Measurements from ENCODE around the gene GABRR2. TPM values are rescaled to one million over a fixed set of nuclear protein-coding genes. Genes with fewer than 3 reads are reported as not detected.

The GABRR2 gene
- total and polyA plus RNA-seq, 10 of the 15 experiments (the other 5 are each of a cell fraction or from before 2014, with no cell fraction given): 0.16 to 0.72 (median 0.32) TPM; not detected in 2

GRCh38 chr6:89308525-89309395 is 6.3 kb downstream of the GABRR2 start:
- Histone ChIP-seq H3K27ac (ENCODE audit: control insufficient read depth, insufficient read depth) (no peak overlapping the region), H3K79me2 (ENCODE audit: control insufficient read depth, insufficient read depth, low read length) (no peaks in the 10 kb centered on the region), H3K4me3 (no peak overlapping the region), H3K4me2 (ENCODE audit: control insufficient read depth, insufficient read depth) (no peak overlapping the region), H3K9me3 (replicated peaks; ENCODE audit: control insufficient read depth, insufficient read depth, low read length) (no peaks in the 10 kb centered on the region), H3K4me1 (ENCODE audit: control insufficient read depth, insufficient read depth, low read length) (peaks cover 16% of the 10 kb centered on the region), H3K36me3 (ENCODE audit: control insufficient read depth in 2 of 2, insufficient read depth in 2 of 2, low read length in 1 of 2) (no peaks in the 10 kb centered on the region), H4K20me1 (ENCODE audit: control insufficient read depth, insufficient read depth) (no peaks in the 10 kb centered on the region), H2AFZ (ENCODE audit: control insufficient read depth, low read depth, low read length) (no peak overlapping the region), H3K27me3 (replicated peaks in 1 of 2; ENCODE audit: control insufficient read depth in 2 of 2, insufficient read depth in 2 of 2, low read length in 1 of 2) (no peaks in the 10 kb centered on the region), H3K9ac (ENCODE audit: control insufficient read depth, insufficient read depth, low read length) (no peak overlapping the region)
- BruUV-seq (replicated peaks): no TSS peak
- ATAC-seq (no peak), DNase-seq (ENCODE audit: low read depth, low spot score) (no peak), FAIRE-seq (no peak)
- CTCF ChIA-PET: interaction anchor here (0.7 to 0.9 kb wide), 2 partner anchors 15 to 59 kb away, joined by 3 read pairs; no protein-coding TSS in a partner anchor
- in situ Hi-C loops (cut with MboI) (no loop called here), intact Hi-C loops (cut with micrococcal nuclease; ENCODE audit: unreplicated experiment) (no loop called here)
- RAD21 ChIA-PET (ENCODE audit: unreplicated experiment): interaction anchor here (0.7 kb wide), 1 partner anchor 11 kb away, joined by 4 read pairs; no protein-coding TSS in a partner anchor
- WGBS (ENCODE audit: insufficient coverage, insufficient replicate concordance, low lambda C conversion rate, missing lambda C conversion rate): 78% methylated on average over 9 of the region's 9 CpGs
- SMC1A ChIA-PET (ENCODE audit: uncharacterized antibody, unreplicated experiment): interaction anchor here (1.1 to 1.9 kb wide), 2 partner anchors 11 to 39 kb away, joined by 3 to 6 read pairs; no protein-coding TSS in a partner anchor
- POLR2A ChIA-PET: interaction anchor here (0.7 kb wide), 1 partner anchor 8 kb away, joined by 3 read pairs; no protein-coding TSS in a partner anchor
- no peak for TF ChIP-seq NR2F1 (conservative IDR thresholded peaks at IDR 0.05)
- no peak for TF ChIP-seq ETV6 (conservative IDR thresholded peaks at IDR 0.05 in 1 of 2, IDR thresholded peaks at IDR 0.05 in 1 of 2; ENCODE audit: borderline replicate concordance in 1 of 2, low read depth in 1 of 2)
- TF ChIP-seq GATAD2B (conservative IDR thresholded peaks at IDR 0.05; ENCODE audit: low read depth): no peak
- TF ChIP-seq SRF (IDR thresholded peaks at IDR 0.05; ENCODE audit: low read depth in 2 of 2, low read length in 2 of 2): no peak
- no peak for TF ChIP-seq RAD21 (IDR thresholded peaks at IDR 0.05; ENCODE audit: insufficient read depth, low read depth, low read length)
- TF ChIP-seq RELA (IDR thresholded peaks at IDR 0.05; ENCODE audit: borderline replicate concordance, partially characterized antibody): no peak
- no peak for TF ChIP-seq E4F1 (IDR thresholded peaks at IDR 0.05; ENCODE audit: borderline replicate concordance, partially characterized antibody)
- TF ChIP-seq CREM (IDR thresholded peaks at IDR 0.05; ENCODE audit: low read depth): no peak
- TF ChIP-seq ZNF207 (IDR thresholded peaks at IDR 0.05; ENCODE audit: borderline replicate concordance): no peak
- no peak for TF ChIP-seq SMAD5 (IDR thresholded peaks at IDR 0.05; ENCODE audit: low read depth)
- TF ChIP-seq CTCF (IDR thresholded peaks at IDR 0.05 in 2 of 3, conservative IDR thresholded peaks at IDR 0.05 in 1 of 3; ENCODE audit: control insufficient read depth in 2 of 3, extremely low read depth in 1 of 3, insufficient read depth in 1 of 3, low read depth in 3 of 3, low read length in 3 of 3): no peak
- TF ChIP-seq HDAC2 (IDR thresholded peaks at IDR 0.05): no peak
- TF ChIP-seq NFYA (IDR thresholded peaks at IDR 0.05; ENCODE audit: borderline replicate concordance, low read depth, low read length): no peak
- no peak for TF ChIP-seq PBX3 (IDR thresholded peaks at IDR 0.05; ENCODE audit: insufficient replicate concordance, low read depth, low read length)
- TF ChIP-seq NRF1 (conservative IDR thresholded peaks at IDR 0.05; ENCODE audit: low read depth, low read length): no peak
- no peak for TF ChIP-seq EP300 (IDR thresholded peaks at IDR 0.05; ENCODE audit: borderline replicate concordance in 1 of 2, control insufficient read depth in 1 of 2, low read depth in 2 of 2, low read length in 2 of 2)
- no peak for TF ChIP-seq HDGF (IDR thresholded peaks at IDR 0.05)
